K562 (cell line): ENCODE measurements around the gene CHCT1. TPM values are rescaled to one million over a fixed set of nuclear protein-coding genes. Genes with fewer than 3 reads are reported as not detected.

Experiments
- BMI1 ChIP-seq: fragments of 150-350 bp; IDR thresholded peaks from 2 replicates; pipeline ENCODE4 v1.6.1; 2014; ENCODE audit warnings: low read length
- CBFA2T3 ChIP-seq: fragments of 450-650 bp; IDR thresholded peaks from 2 replicates; pipeline ENCODE4 v1.6.1; 2017
- CEBPG ChIP-seq, 3 experiments: fragments of 200-800 bp in 1 of 3; sonication (Bioruptor generic) in 1 of 3; sonication (generic) in 1 of 3; formaldehyde crosslinking in 1 of 3; IDR thresholded peaks in 2 of 3; conservative IDR thresholded peaks in 1 of 3; 2 replicates each; pipeline versions ENCODE4 v1.6.1 to v1.8.0; 2016 to 2022; ENCODE audit warnings: missing compliant biosample characterization in 2 of 3, missing genetic modification characterization in 2 of 3, mild to moderate bottlenecking in 1 of 3, missing genetic modification reagents in 1 of 3
- CTCF ChIP-seq, 3 experiments: IDR thresholded peaks in 2 of 3; conservative IDR thresholded peaks in 1 of 3; 2 replicates each; pipeline ENCODE4 v1.5.1; 2011 to 2012; ENCODE audit warnings: low read length in 3 of 3, mild to moderate bottlenecking in 3 of 3, control low read depth in 2 of 3, improper control_type of control experiment in 1 of 3, inconsistent platforms in 1 of 3, low read depth in 1 of 3, mixed read lengths in 1 of 3, moderate library complexity in 1 of 3; ENCODE audit not compliant: insufficient read depth in 2 of 3
- DIDO1 ChIP-seq: fragments of 450-650 bp; IDR thresholded peaks from 2 replicates; pipeline ENCODE4 v1.6.1; 2016; ENCODE audit warnings: low read depth, missing biosample characterization, missing genetic modification characterization
- DPF2 ChIP-seq: fragments of 450-650 bp; IDR thresholded peaks from 2 replicates; pipeline ENCODE4 v1.6.1; 2016
- ELF4 ChIP-seq: fragments of 450-650 bp; formaldehyde crosslinking; IDR thresholded peaks from 2 replicates; pipeline ENCODE4 v1.4.0; 2022; ENCODE audit warnings: missing genetic modification characterization
- FOXA1 ChIP-seq: fragments of 450-650 bp; IDR thresholded peaks from 2 replicates; pipeline ENCODE4 v1.6.1; 2016; ENCODE audit warnings: mild to moderate bottlenecking, borderline replicate concordance
- KAT7 ChIP-seq: sonication (generic); formaldehyde crosslinking; IDR thresholded peaks from 2 replicates; pipeline ENCODE4 v1.8.0; 2022; ENCODE audit warnings: missing genetic modification reagents, mild to moderate bottlenecking, borderline replicate concordance
- KDM4B ChIP-seq, 2 experiments: fragments of 450-650 bp in 1 of 2; sonication (generic) in 1 of 2; IDR thresholded peaks; 2 replicates each; pipeline ENCODE4 v1.6.1; 2016 to 2017; ENCODE audit warnings: borderline replicate concordance in 2 of 2, antibody characterized with exemption in 1 of 2, low read depth in 1 of 2, mild to moderate bottlenecking in 1 of 2
- MED1 ChIP-seq: sonication (generic); formaldehyde crosslinking; IDR thresholded peaks from 2 replicates; pipeline ENCODE4 v1.8.1; 2023; ENCODE audit warnings: missing genetic modification reagents, borderline replicate concordance
- RBM15 ChIP-seq: fragments of 200-400 bp; formaldehyde crosslinking; IDR thresholded peaks from 2 replicates; pipeline ENCODE4 v1.6.1; 2018; ENCODE audit warnings: mild to moderate bottlenecking, low read length, moderate library complexity; ENCODE audit not compliant: insufficient read depth
- SOX6 ChIP-seq: fragments of 450-650 bp; IDR thresholded peaks from 2 replicates; pipeline ENCODE4 v1.6.1; 2014; ENCODE audit warnings: mild to moderate bottlenecking
- SRSF9 ChIP-seq: fragments of 200-400 bp; formaldehyde crosslinking; IDR thresholded peaks from 2 replicates; pipeline ENCODE4 v1.6.1; 2017; ENCODE audit warnings: low read depth, low read length, borderline replicate concordance
- STAT6 ChIP-seq: sonication (generic); formaldehyde crosslinking; IDR thresholded peaks from 2 replicates; pipeline ENCODE4 v1.8.1; 2023; ENCODE audit warnings: mild to moderate bottlenecking, missing genetic modification reagents
- TAF15 ChIP-seq: fragments of 200-400 bp; formaldehyde crosslinking; IDR thresholded peaks from 2 replicates; pipeline ENCODE4 v1.6.1; 2017; ENCODE audit warnings: mild to moderate bottlenecking, low read depth, low read length, moderate library complexity
- TEAD2 ChIP-seq: fragments of 450-650 bp; IDR thresholded peaks from 2 replicates; pipeline ENCODE4 v1.6.1; 2016; ENCODE audit warnings: missing genetic modification characterization, control low read depth, missing compliant biosample characterization
- TEAD4 ChIP-seq, 2 experiments: sonication (generic) in 1 of 2; formaldehyde crosslinking in 1 of 2; IDR thresholded peaks; 2 replicates each; pipeline versions ENCODE4 v1.6.1 to v1.8.0; 2012 to 2022; ENCODE audit warnings: borderline replicate concordance in 1 of 2, inconsistent platforms in 1 of 2, low read length in 1 of 2, mild to moderate bottlenecking in 1 of 2, missing genetic modification reagents in 1 of 2
- TFAP4 ChIP-seq: sonication (generic); formaldehyde crosslinking; IDR thresholded peaks from 2 replicates; pipeline ENCODE4 v1.8.0; 2022; ENCODE audit warnings: missing genetic modification reagents, mild to moderate bottlenecking, moderate library complexity, borderline replicate concordance
- ZNF311 ChIP-seq: fragments of 250-450 bp; sonication (Bioruptor Pico); IDR thresholded peaks from 2 replicates; pipeline ENCODE4 v1.4.0; 2020; ENCODE audit warnings: mild to moderate bottlenecking, moderate library complexity
- ZNF436 ChIP-seq: fragments of 250-450, 450-650 bp; sonication (Bioruptor Pico); formaldehyde crosslinking; IDR thresholded peaks from 2 replicates; pipeline ENCODE4 v1.7.0; 2020; ENCODE audit warnings: mild to moderate bottlenecking
- ZNF512 ChIP-seq: IDR thresholded peaks from 2 replicates; pipeline ENCODE4 v1.6.1; 2016; ENCODE audit warnings: missing genetic modification characterization, missing compliant biosample characterization
- ZZZ3 ChIP-seq: fragments of 450-650 bp; IDR thresholded peaks from 2 replicates; pipeline ENCODE4 v1.6.1; 2016; ENCODE audit warnings: antibody characterized with exemption, mild to moderate bottlenecking, moderate library complexity
- polyA plus RNA-seq, 8 experiments: library from polyadenylated mRNA; depleted of rRNA in 4 of 8; stranded (reverse) in 5 of 8; unstranded in 3 of 8; fragments of >200 nt; fragmentation: Nextera tagmentation in 2 of 8; fragmentation: Illumina TruSeq in 1 of 8; extraction: Ambion mirVana in 2 of 8; extraction: Trizol in 1 of 8; gene quantifications; 2 replicates each; pipeline versions ENCODE4 v1.2.1 to v1.2.3, GENCODE V29; 2011 to 2014; ENCODE audit warnings: inconsistent platforms in 1 of 8, missing spikeins in 1 of 8
- total RNA-seq, 7 experiments: library from RNA; depleted of rRNA in 6 of 7; stranded (reverse); fragments of >200 nt in 6 of 7; fragmentation: Illumina TruSeq in 2 of 7; extraction: Trizol in 2 of 7; gene quantifications; 2 replicates each; pipeline versions ENCODE4 v1.2.1 to v1.2.3, GENCODE V29; 2011 to 2021; ENCODE audit warnings: low replicate concordance in 1 of 7

The CHCT1 gene
- total and polyA plus RNA-seq, 9 of the 15 experiments (the other 6 are each of a cell fraction or from before 2014, with no cell fraction given) = not detected

- TF ChIP-seq TFAP4 (CRISPR knock-in tag) (no peak), KAT7 (CRISPR knock-in tag) (no peak), ZNF512 (tag) (no peak), CTCF (IDR thresholded peaks at IDR 0.05 in 2 of 3, conservative IDR thresholded peaks at IDR 0.05 in 1 of 3; ENCODE audit: insufficient read depth in 2 of 3, low read depth in 1 of 3, low read length in 3 of 3) (no peak), CEBPG (CRISPR knock-in tag; IDR thresholded peaks at IDR 0.05) (no peak; the same call in 1 of the 2 replicates), CEBPG (tag; conservative IDR thresholded peaks at IDR 0.05 in 1 of 2, IDR thresholded peaks at IDR 0.05 in 1 of 2) (peak in 1 of 2 experiments; percentile 81; a peak in 2 of 4 replicates), ZNF311 (no peak), TEAD4 (IDR thresholded peaks at IDR 0.05; ENCODE audit: low read length) (peak; percentile 75), TEAD4 (CRISPR knock-in tag; IDR thresholded peaks at IDR 0.05; ENCODE audit: borderline replicate concordance) (no peak), KDM4B (IDR thresholded peaks at IDR 0.05; ENCODE audit: borderline replicate concordance in 2 of 2, low read depth in 1 of 2) (no peak), CBFA2T3 (peak; percentile 84), BMI1 (no peak), FOXA1 (no peak), MED1 (CRISPR knock-in tag) (no peak), TAF15 (no peak), ZZZ3 (no peak), DPF2 (peak; percentile 76), SRSF9 (no peak), ZNF436 (CRISPR knock-in tag) (no peak), DIDO1 (tag) (no peak), ELF4 (no peak), RBM15 (no peak), SOX6 (no peak), STAT6 (CRISPR knock-in tag) (no peak), TEAD2 (tag) (no peak)
These were observed 33.5 kb upstream of the CHCT1 start (continued) for GRCh38 chr17:60388742-60389141.
